A549 (cell line): Measurements from ENCODE around the gene LRP3.

Experiments
- E2F6 ChIP-seq: IDR thresholded peaks from 2 replicates; pipeline ENCODE4 v1.6.1; 2012; ENCODE audit warnings: low read depth, borderline replicate concordance
- POLR2A ChIP-seq: IDR thresholded peaks from 2 replicates; pipeline ENCODE4 v1.6.1; 2012; ENCODE audit warnings: mild to moderate bottlenecking, low read length
- USF2 ChIP-seq: fragments of 450-650 bp; IDR thresholded peaks from 2 replicates; pipeline ENCODE4 v1.6.1; 2014; ENCODE audit warnings: antibody characterized with exemption

GRCh38 chr19:33171222-33171795 lies 22.8 kb upstream of the LRP3 start:
- TF ChIP-seq POLR2A: no peak
- no peak for TF ChIP-seq E2F6
- no peak for TF ChIP-seq USF2
